ENCODE results near the gene CTNND2.

GRCh38 chr5:11564706-11565105 is 339.5 kb downstream of the CTNND2 start:
- TF ChIP-seq EP300 (IDR thresholded peaks at IDR 0.05) (no peak), POLR2A (IDR thresholded peaks at IDR 0.05) (no peak), CTCF (IDR thresholded peaks at IDR 0.05) (no peak)
